GM12891 (cell line): ENCODE measurements around the gene OGDHL.
"Not testable (repeated sequence)": the region's sequence is repeated elsewhere in the genome, so short reads cannot be mapped to it uniquely, and the experiment has no call there.

Source experiments
- DNase-seq: peaks from one replicate; pipeline ENCODE4 v3.0.0; 2011; ENCODE audit warnings: low spot score; ENCODE audit not compliant: insufficient read length
- FAIRE-seq: peaks from 2 replicates; lab custom pipeline; 2011; peaks lifted over from hg19 to GRCh38; lab: Jason Lieb, UNC
- PAX5 ChIP-seq: IDR thresholded peaks from 2 replicates; pipeline ENCODE4 v1.6.1; 2011; ENCODE audit warnings: low read length, moderate library complexity, mild to moderate bottlenecking; ENCODE audit not compliant: insufficient read depth, severe bottlenecking
- POLR2A ChIP-seq: IDR thresholded peaks from 2 replicates; pipeline ENCODE4 v1.6.1; 2011; ENCODE audit warnings: low read depth, low read length, control low read depth
- POLR2AphosphoS5 ChIP-seq: IDR thresholded peaks from 2 replicates; pipeline ENCODE4 v1.6.1; 2011; ENCODE audit warnings: low read depth, low read length, control low read depth
- POU2F2 ChIP-seq: IDR thresholded peaks from 2 replicates; pipeline ENCODE4 v1.6.1; 2011; ENCODE audit warnings: low read depth, mild to moderate bottlenecking, control low read depth, low read length, moderate library complexity
- SPI1 ChIP-seq: IDR thresholded peaks from 2 replicates; pipeline ENCODE4 v1.6.1; 2011; ENCODE audit warnings: low read depth, low read length, control low read depth
- TAF1 ChIP-seq: IDR thresholded peaks from 2 replicates; pipeline ENCODE4 v1.6.1; 2011; ENCODE audit warnings: low read depth, low read length, control low read depth

Gene OGDHL

DNA sequence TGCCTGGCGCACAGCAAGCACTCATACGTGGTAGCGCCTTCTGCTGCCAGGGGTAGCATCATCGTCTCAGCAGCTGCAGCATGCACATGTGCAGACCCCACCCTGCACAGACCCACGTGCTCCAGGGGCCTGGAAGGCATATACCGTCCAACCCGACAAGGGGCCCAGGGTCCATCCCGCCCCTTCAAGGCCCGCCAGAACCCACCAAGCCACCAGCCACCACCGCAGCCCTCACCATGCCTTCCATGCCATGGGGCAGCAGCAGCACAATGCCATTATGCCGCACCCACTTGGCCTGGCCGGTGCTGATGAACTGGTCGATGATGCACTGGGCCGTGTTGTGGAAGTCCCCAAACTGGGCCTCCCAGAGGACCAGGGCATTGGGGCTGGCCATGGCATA, 22.7 kb downstream of the OGDHL start:
- TF ChIP-seq SPI1 (no peak), POLR2A (no peak), POU2F2 (no peak)
- DNase-seq (no peak), FAIRE-seq (no peak)

DNA sequence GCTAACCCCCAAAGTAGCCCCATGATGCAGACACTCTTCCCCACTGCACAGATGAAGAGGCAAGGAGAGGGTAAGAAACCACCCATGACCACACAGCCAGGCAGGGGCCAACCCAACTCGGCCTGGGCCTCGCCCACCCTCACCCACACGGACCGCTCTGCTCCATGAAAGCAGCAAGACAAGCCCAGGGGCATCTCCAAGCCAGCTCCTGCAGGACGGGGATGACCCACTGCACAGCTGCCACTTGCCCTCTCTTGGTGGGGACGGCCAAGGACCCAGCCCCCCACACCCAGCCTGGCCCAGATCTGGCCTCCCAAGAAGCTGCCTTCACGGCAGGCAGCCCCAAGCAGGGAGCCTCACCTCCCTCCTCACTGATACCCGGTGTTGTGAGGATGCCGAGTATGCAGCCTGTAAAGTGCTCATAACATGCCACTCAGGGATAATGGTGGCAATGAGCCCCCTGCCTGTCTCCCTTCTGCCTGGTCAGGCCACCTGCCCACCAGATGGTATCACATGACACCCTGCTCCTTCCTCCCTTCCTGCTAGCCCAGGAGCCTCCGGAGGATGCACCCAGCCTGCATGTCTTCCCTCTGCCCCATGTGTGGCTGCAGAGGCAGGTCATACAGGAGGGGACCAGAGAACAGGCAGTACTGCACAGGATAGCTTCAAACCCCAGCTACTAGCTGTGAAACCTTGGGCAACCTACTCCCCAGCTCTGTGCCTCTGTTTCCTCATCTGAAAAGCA, 23.3 kb downstream of the OGDHL start:
- FAIRE-seq (no peak), DNase-seq (no peak)
- TF ChIP-seq PAX5 (no peak), POU2F2 (no peak), TAF1 (no peak), POLR2A (no peak), SPI1 (no peak), POLR2AphosphoS5 (no peak)

DNA sequence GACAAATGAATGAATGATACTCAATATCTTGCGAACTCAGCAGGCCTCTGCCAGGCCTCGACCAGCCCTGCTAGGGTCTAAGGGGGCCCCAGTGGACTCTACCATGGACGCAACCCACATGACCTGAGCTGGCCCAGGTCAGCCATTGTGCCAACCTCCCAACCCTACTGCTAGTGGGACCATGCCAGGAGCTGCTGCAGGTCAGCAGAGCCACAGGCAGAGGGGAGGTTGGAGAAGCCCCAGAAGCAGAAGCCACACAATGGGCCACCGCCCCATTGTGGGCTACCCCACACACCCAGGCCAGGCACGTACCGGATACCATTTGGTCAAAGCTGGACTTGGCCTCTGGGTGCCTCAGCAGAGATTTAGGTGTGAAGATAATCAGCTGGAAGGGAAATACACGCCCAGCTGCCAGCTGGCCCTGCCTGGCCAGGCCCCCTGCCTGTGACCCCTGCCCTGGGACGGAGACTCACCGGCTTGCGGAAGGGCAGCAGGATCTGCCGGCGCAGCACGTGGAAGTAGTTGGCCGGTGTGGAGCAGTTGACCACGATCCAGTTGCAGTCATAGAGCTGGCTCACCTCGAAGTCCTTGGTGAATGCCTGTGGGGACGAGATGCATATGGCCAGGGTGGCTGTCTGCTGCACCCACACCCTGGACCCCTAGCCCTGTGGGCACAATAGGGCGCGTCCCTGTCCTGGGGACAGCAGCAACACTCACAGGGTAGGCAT, 24.5 kb downstream of the OGDHL start:
- no peak for FAIRE-seq
- TF ChIP-seq SPI1, result no peak
- TF ChIP-seq TAF1, result no peak
- no peak for TF ChIP-seq POU2F2
- no peak for TF ChIP-seq POLR2AphosphoS5
- TF ChIP-seq POLR2A, result no peak
- no peak for TF ChIP-seq PAX5
- DNase-seq, result no peak

DNA sequence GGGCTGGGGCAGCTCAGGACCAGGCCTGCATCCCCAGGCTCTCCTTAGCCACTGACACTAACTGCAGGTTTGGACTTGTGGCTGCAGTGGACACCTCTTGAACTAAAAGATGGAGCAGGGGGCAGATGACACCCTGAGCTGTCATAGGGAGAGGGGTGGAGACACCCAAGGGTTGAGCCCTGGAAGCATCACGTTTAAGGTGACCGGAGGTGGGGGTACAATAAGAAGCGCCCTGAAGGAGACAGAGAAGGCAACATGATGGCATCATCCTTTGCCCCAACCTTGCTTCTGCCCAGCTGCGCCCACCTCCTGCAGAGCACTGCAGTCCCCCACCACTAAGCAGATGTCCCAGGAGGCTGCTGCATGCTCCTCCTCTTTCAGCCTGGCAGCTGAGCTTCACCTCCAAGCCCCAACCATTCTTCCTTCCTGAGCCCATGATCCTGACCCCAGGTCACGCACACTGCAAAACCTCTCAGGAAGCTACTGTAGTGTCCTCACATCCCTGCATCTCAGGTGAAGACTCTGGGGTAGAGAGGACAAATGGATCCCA, 25.5 kb downstream of the OGDHL start:
- no peak for FAIRE-seq
- TF ChIP-seq PAX5 (no peak), POU2F2 (no peak), POLR2AphosphoS5 (no peak), SPI1 (no peak), POLR2A (no peak), TAF1 (no peak)
- DNase-seq, result no peak

DNA sequence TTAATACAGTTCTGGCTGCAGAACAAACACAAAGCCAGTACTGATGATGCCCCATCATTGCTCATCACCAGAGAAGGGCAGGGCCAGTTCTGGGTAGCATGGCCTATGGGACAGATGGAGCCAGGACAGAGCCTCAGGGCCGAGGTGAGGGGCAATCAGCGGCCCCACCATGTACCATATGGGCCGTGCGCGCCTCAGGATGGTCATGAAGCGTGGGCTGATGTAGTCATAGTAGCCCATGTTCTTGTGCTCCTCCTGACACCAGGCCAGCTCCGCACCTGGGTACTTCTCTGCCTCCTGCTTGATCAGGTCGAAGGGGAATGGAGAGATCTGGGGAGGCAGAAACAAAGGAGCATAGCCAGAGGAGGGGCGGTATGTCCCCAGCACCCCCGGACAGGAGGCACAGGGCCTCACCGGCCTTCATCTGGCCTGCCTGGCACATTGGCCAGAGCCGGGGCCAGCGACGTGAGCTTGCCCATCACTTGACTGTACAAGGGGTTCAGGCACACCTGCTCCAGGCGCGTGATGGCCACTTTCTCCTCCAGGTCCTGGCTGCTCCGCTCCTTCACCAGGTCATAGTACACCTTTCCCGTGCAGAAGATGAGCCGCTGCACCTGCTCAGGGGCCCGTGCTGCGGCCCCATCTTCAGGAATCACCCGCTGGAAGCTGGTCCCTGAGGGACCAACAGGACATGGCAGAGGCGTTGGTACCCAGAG, 26.1 kb downstream of the OGDHL start:
- no peak for DNase-seq
- TF ChIP-seq POLR2AphosphoS5 (no peak), PAX5 (no peak), SPI1 (no peak), POU2F2 (no peak), TAF1 (no peak), POLR2A (no peak)
- no peak for FAIRE-seq

DNA sequence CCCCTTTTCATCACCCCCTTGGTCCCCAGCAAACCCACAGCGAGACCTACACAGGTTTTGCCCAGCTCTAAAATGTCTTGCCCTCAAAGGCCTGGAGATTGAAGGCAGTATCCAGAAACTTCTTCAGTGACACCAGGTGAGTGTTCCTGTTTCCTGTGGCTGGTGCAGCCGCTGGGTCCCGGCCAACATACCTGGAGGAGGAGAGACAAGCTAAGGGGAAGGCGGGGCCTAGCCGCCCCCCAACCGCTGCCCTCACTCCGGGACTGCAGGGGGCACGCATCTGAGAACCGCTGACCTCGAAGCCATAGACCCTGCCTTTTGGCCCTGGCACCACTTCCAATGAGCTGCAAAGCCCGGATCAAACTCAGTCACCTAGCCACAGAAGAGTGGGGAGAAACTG, 27.0 kb downstream of the OGDHL start:
- DNase-seq, result no peak
- TF ChIP-seq POLR2A (no peak), POU2F2 (no peak), TAF1 (no peak), POLR2AphosphoS5 (no peak), SPI1 (no peak), PAX5 (no peak)
- no peak for FAIRE-seq

DNA sequence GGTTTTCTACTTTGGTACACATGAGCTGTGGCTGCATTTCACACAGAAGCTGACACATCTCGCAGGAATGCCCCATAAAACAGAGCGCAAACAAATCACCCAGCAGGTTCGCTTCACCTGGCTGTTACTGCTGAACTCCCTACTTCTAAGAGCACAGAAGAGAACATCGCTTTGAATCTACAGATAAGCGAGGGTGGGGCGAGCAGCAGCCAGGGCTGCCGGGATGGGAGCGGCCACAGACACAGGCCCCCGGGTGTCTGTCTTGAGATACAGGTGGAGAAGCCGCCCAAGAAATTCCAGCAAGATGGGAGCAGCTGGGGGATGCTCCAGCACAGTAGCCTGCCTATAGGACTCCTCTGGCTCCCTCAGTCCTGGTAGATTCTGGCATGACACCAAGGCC, 27.4 kb downstream of the OGDHL start:
- FAIRE-seq (no peak), DNase-seq (no peak)
- TF ChIP-seq TAF1 (no peak), PAX5 (no peak), POLR2AphosphoS5 (no peak), POU2F2 (no peak), SPI1 (no peak), POLR2A (no peak)

DNA sequence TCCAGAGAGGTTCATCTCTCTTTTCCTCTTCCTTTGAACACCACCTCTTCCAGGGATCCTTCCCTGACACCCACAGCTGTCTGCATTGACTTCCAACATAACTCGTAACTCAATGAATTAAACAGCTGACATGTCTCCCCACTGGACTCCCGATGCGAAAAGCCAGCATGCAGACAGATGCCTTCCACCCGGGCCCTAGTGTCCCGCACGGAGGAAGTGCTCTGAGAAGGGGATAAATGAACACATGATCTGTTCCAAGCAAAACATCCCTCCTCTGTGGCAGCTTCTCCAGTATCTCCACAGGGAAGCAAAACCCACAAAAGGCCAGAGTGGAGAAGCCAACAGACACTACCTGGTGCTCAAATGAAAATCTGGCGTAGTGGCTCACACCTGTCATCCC, 28.3 kb downstream of the OGDHL start:
- FAIRE-seq (no peak), DNase-seq (no peak)
- TF ChIP-seq PAX5, result no peak
- no peak for TF ChIP-seq TAF1
- no peak for TF ChIP-seq POLR2A
- no peak for TF ChIP-seq POLR2AphosphoS5
- TF ChIP-seq SPI1, result no peak
- no peak for TF ChIP-seq POU2F2

DNA sequence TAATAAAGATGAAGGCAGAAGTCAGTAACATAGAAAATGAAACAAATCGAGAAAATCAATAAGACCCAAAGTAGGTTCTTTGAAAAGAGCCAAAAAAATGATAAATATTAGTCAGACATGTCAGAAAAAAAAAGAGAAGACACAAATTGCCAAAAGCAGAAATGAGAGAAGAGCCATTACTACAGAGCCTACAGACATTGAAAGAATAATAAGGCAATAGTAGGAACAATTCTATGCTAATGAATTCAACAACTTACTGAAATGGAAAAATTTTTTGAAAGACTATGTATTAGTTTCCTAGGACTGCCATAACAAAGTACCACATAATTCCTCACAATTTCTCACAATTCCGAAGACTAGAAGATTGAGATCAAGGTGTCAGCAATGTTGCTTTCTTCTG, 35.5 kb downstream of the OGDHL start:
- no peak for TF ChIP-seq POLR2AphosphoS5
- no peak for TF ChIP-seq POU2F2
- no peak for TF ChIP-seq TAF1
- TF ChIP-seq PAX5, result no peak
- no peak for TF ChIP-seq POLR2A
- no peak for TF ChIP-seq SPI1
- FAIRE-seq (no peak), DNase-seq (no peak)

DNA sequence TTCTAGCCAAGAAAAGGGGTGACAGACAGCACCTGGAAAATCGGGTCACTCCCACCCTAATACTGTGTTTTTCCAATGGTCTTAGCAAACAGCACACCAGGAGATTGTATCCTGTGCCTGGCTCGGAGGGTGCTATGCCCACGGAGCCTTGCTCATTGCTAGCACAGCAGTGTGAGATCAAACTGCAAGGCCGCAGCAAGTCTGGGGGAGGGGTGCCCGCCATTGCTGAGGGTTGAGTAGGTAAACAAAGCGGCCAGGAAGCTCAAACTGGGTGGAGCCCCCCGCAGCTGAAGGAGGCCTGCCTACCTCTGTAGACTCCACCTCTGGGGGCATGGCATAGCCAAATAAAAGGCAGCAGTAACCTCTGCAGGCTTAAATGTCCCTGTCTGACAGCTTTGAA, 47.0 kb downstream of the OGDHL start:
- FAIRE-seq, DNase-seq: not testable (repeated sequence)
